ES-I3 (cell line): Measurements from ENCODE around the gene C20orf144.
A peak's percentile ranks its signal among the peaks of the same experiment; 100 is the strongest.
"Not testable (repeated sequence)": the region's sequence is repeated elsewhere in the genome, so short reads cannot be mapped to it uniquely, and the experiment has no call there.

Experiments used
- H3K36me3 ChIP-seq: 2 replicates; pipeline ENCODE4 v1.6.1; 2013; ENCODE audit warnings: mild to moderate bottlenecking, low read length, control low read depth, moderate library complexity; ENCODE audit not compliant: insufficient read depth
- H3K4me1 ChIP-seq: 2 replicates; pipeline ENCODE4 v1.6.1; 2013; ENCODE audit warnings: mild to moderate bottlenecking, control low read depth, low read length; ENCODE audit not compliant: insufficient read depth
- H3K9ac ChIP-seq: 2 replicates; pipeline ENCODE4 v1.6.1; 2013; ENCODE audit warnings: low read depth, mild to moderate bottlenecking, low read length, moderate library complexity
- H3K9me3 ChIP-seq: 2 replicates; pipeline ENCODE4 v1.6.1; 2013; ENCODE audit warnings: mild to moderate bottlenecking, low read length, moderate library complexity; ENCODE audit not compliant: control insufficient read depth, insufficient read depth

Gene C20orf144

GRCh38 chr20:33698966-33699365 lies 36.8 kb downstream of the C20orf144 start:
- not testable (repeated sequence) for H3K9ac ChIP-seq, H3K4me1 ChIP-seq, H3K36me3 ChIP-seq, H3K9me3 ChIP-seq

- H3K4me1 ChIP-seq, H3K9me3 ChIP-seq, H3K9ac ChIP-seq, H3K36me3 ChIP-seq: not testable (repeated sequence)
Measured at GRCh38 chr20:33700696-33701441, 38.7 kb downstream of the C20orf144 start.

- Histone ChIP-seq H3K36me3 (no peaks in the 10 kb centered on the region), H3K4me1 (no peaks in the 10 kb centered on the region; the same call in 1 of the 2 replicates), H3K9ac (no peak overlapping the region), H3K9me3 (peaks cover 4% of the 10 kb centered on the region; the same call in 1 of the 2 replicates)
Measured at GRCh38 chr20:33701629-33702450, 39.7 kb downstream of the C20orf144 start.

GRCh38 chr20:33702861-33703260 lies 40.7 kb downstream of the C20orf144 start:
- peaks cover 4% of the 10 kb centered on the region; the same call in 1 of the 2 replicates for H3K9me3 ChIP-seq
- H3K36me3 ChIP-seq: no peaks in the 10 kb centered on the region
- H3K9ac ChIP-seq: no peak overlapping the region
- no peaks in the 10 kb centered on the region for H3K4me1 ChIP-seq

- H3K9ac ChIP-seq: no peak overlapping the region
Measured at GRCh38 chr20:33703498-33704137, 41.5 kb downstream of the C20orf144 start.

GRCh38 chr20:33704197-33704924 lies 42.2 kb downstream of the C20orf144 start:
- H3K36me3 ChIP-seq: no peaks in the 10 kb centered on the region
- H3K9ac ChIP-seq: no peak overlapping the region
- peaks cover 4% of the 10 kb centered on the region; the same call in 1 of the 2 replicates for H3K9me3 ChIP-seq
- H3K4me1 ChIP-seq: no peaks in the 10 kb centered on the region

More at GRCh38 chr20:33703498-33704137, 41.5 kb downstream of the C20orf144 start:
- no peaks in the 10 kb centered on the region for H3K36me3 ChIP-seq
- H3K9me3 ChIP-seq: peaks cover 4% of the 10 kb centered on the region; the same call in 1 of the 2 replicates
- no peaks in the 10 kb centered on the region for H3K4me1 ChIP-seq

GRCh38 chr20:33707668-33708067 lies 45.5 kb downstream of the C20orf144 start:
- no peaks in the 10 kb centered on the region for H3K9me3 ChIP-seq
- H3K9ac ChIP-seq: no peak overlapping the region
- peaks cover 6% of the 10 kb centered on the region; the same call in 1 of the 2 replicates for H3K4me1 ChIP-seq
- H3K36me3 ChIP-seq: no peaks in the 10 kb centered on the region

- Histone ChIP-seq H3K9me3 (no peaks in the 10 kb centered on the region), H3K36me3 (no peaks in the 10 kb centered on the region), H3K4me1 (peaks cover 6% of the 10 kb centered on the region; the same call in 1 of the 2 replicates), H3K9ac (no peak overlapping the region)
Measured at GRCh38 chr20:33709398-33709797, 47.3 kb downstream of the C20orf144 start.

- peaks cover 6% of the 10 kb centered on the region; the same call in 1 of the 2 replicates for H3K4me1 ChIP-seq
- no peaks in the 10 kb centered on the region for H3K36me3 ChIP-seq
- peak overlapping the region; percentile 18; the same call in 1 of the 2 replicates for H3K9ac ChIP-seq
- no peaks in the 10 kb centered on the region for H3K9me3 ChIP-seq
Measured at GRCh38 chr20:33709905-33710541, 47.9 kb downstream of the C20orf144 start.

- Histone ChIP-seq H3K9ac (no peak overlapping the region), H3K4me1 (peaks cover 6% of the 10 kb centered on the region; the same call in 1 of the 2 replicates), H3K36me3 (no peaks in the 10 kb centered on the region), H3K9me3 (no peaks in the 10 kb centered on the region)
Measured at GRCh38 chr20:33710681-33711445, 48.7 kb downstream of the C20orf144 start.

GRCh38 chr20:33711446-33711738 lies 49.3 kb downstream of the C20orf144 start:
- Histone ChIP-seq H3K36me3 (no peaks in the 10 kb centered on the region), H3K9me3 (no peaks in the 10 kb centered on the region), H3K4me1 (peaks cover 6% of the 10 kb centered on the region; the same call in 1 of the 2 replicates), H3K9ac (no peak overlapping the region)
